HepG2 (cell line): ENCODE measurements around the gene ERMAP. TPM values are rescaled to one million over a fixed set of nuclear protein-coding genes. Genes with fewer than 3 reads are reported as not detected.

Source experiments
- CAMTA2 ChIP-seq: sonication (generic); formaldehyde crosslinking; IDR thresholded peaks from 2 replicates; pipeline ENCODE4 v1.4.0; 2020; ENCODE audit warnings: mild to moderate bottlenecking, missing genetic modification reagents, borderline replicate concordance
- CENPBD1 ChIP-seq: sonication (generic); formaldehyde crosslinking; IDR thresholded peaks from 2 replicates; pipeline ENCODE4 v1.8.0; 2022; ENCODE audit warnings: missing genetic modification reagents, low read depth, mild to moderate bottlenecking, borderline replicate concordance
- ESRRA ChIP-seq: sonication (generic); formaldehyde crosslinking; IDR thresholded peaks from 2 replicates; pipeline ENCODE4 v1.5.1; 2020; ENCODE audit warnings: mild to moderate bottlenecking, low read depth, missing genetic modification reagents
- FUBP1 ChIP-seq: sonication (generic); formaldehyde crosslinking; IDR thresholded peaks from 2 replicates; pipeline ENCODE4 v1.5.1; 2020; ENCODE audit warnings: missing genetic modification reagents, mild to moderate bottlenecking, borderline replicate concordance
- GTF3A ChIP-seq: sonication (generic); formaldehyde crosslinking; conservative IDR thresholded peaks from 2 replicates; pipeline ENCODE4 v1.4.0; 2020; ENCODE audit warnings: mild to moderate bottlenecking, missing genetic modification reagents
- HHEX ChIP-seq: IDR thresholded peaks from 2 replicates; pipeline ENCODE4 v1.6.1; 2016; ENCODE audit warnings: control low read depth
- KDM4B ChIP-seq: sonication (generic); formaldehyde crosslinking; IDR thresholded peaks from 2 replicates; pipeline ENCODE4 v1.4.0; 2020; ENCODE audit warnings: missing genetic modification reagents
- MAFG ChIP-seq: sonication (generic); formaldehyde crosslinking; IDR thresholded peaks from 2 replicates; pipeline ENCODE4 v1.5.1; 2020; ENCODE audit warnings: mild to moderate bottlenecking, missing genetic modification reagents
- NFAT5 ChIP-seq: sonication (generic); formaldehyde crosslinking; IDR thresholded peaks from 2 replicates; pipeline ENCODE4 v1.4.0; 2020; ENCODE audit warnings: missing genetic modification reagents
- NFKBIZ ChIP-seq: IDR thresholded peaks from 2 replicates; pipeline ENCODE4 v1.6.1; 2018; ENCODE audit warnings: missing genetic modification reagents, missing compliant biosample characterization
- NFYC ChIP-seq: IDR thresholded peaks from 2 replicates; pipeline ENCODE4 v1.6.1; 2016; ENCODE audit warnings: missing genetic modification reagents, missing compliant biosample characterization
- NR0B2 ChIP-seq: sonication (generic); formaldehyde crosslinking; IDR thresholded peaks from 2 replicates; pipeline ENCODE4 v1.4.0; 2020; ENCODE audit warnings: mild to moderate bottlenecking, missing genetic modification reagents
- SP5 ChIP-seq: IDR thresholded peaks from 2 replicates; pipeline ENCODE4 v1.6.1; 2016; ENCODE audit warnings: low read depth, borderline replicate concordance
- TOPORS ChIP-seq: sonication (generic); formaldehyde crosslinking; IDR thresholded peaks from 2 replicates; pipeline ENCODE4 v1.8.0; 2023; ENCODE audit warnings: mild to moderate bottlenecking, missing genetic modification reagents
- ZFP37 ChIP-seq: sonication (generic); formaldehyde crosslinking; IDR thresholded peaks from 2 replicates; pipeline ENCODE4 v1.4.0; 2020; ENCODE audit warnings: missing genetic modification reagents, borderline replicate concordance
- ZFP90 ChIP-seq: sonication (generic); formaldehyde crosslinking; IDR thresholded peaks from 2 replicates; pipeline ENCODE4 v1.8.0; 2022; ENCODE audit warnings: missing genetic modification reagents, mild to moderate bottlenecking, inconsistent platforms, borderline replicate concordance
- ZNF296 ChIP-seq: sonication (generic); formaldehyde crosslinking; conservative IDR thresholded peaks from 2 replicates; pipeline ENCODE4 v1.5.0; 2020; ENCODE audit warnings: mild to moderate bottlenecking, missing genetic modification reagents
- ZNF354B ChIP-seq: sonication (generic); formaldehyde crosslinking; IDR thresholded peaks from 2 replicates; pipeline ENCODE4 v1.8.0; 2022; ENCODE audit warnings: mild to moderate bottlenecking, missing genetic modification reagents
- ZNF44 ChIP-seq: sonication (generic); formaldehyde crosslinking; IDR thresholded peaks from 2 replicates; pipeline ENCODE4 v1.5.1; 2020; ENCODE audit warnings: mild to moderate bottlenecking, missing genetic modification reagents
- ZNF580 ChIP-seq: IDR thresholded peaks from 2 replicates; pipeline ENCODE4 v1.6.1; 2016; ENCODE audit warnings: low read depth, borderline replicate concordance
- ZSCAN21 ChIP-seq: sonication (generic); formaldehyde crosslinking; IDR thresholded peaks from 2 replicates; pipeline ENCODE4 v1.8.0; 2022; ENCODE audit warnings: mild to moderate bottlenecking, missing genetic modification reagents, moderate library complexity, borderline replicate concordance
- polyA plus RNA-seq, 8 experiments: library from polyadenylated mRNA; depleted of rRNA in 3 of 8; stranded (reverse) in 7 of 8; unstranded in 1 of 8; fragments of >200 nt; fragmentation: Illumina TruSeq in 4 of 8; extraction: Trizol in 4 of 8; gene quantifications; 2 replicates each; pipeline versions ENCODE4 v1.2.1 to v1.2.3, GENCODE V29; 2011 to 2016; ENCODE audit warnings: low read depth in 4 of 8, missing spikeins in 1 of 8, mixed read lengths in 1 of 8; ENCODE audit not compliant: insufficient read depth in 1 of 8
- total RNA-seq, 5 experiments: library from RNA; depleted of rRNA; stranded (reverse); fragments of >200 nt; fragmentation: Illumina TruSeq; extraction: Trizol; gene quantifications; 2 replicates each; pipeline ENCODE4 v1.2.3, GENCODE V29; 2016; ENCODE audit warnings: low read depth in 1 of 5

ERMAP gene
- total and polyA plus RNA-seq, 2 of the 13 experiments (the other 11 are each of a cell fraction or from before 2014, with no cell fraction given), result 2.2 to 4.4 TPM

- no peak for TF ChIP-seq CAMTA2 (CRISPR knock-in tag)
- 0 out of 2 replicates have a peak, but pooled peaks have one; percentile 68 for TF ChIP-seq ZNF580 (CRISPR knock-in tag)
- no peak for TF ChIP-seq MAFG (CRISPR knock-in tag)
- TF ChIP-seq FUBP1 (CRISPR knock-in tag), result no peak
- TF ChIP-seq HHEX (CRISPR knock-in tag), result no peak
- peak; percentile 88; the same call in 1 of the 2 replicates for TF ChIP-seq ZNF44
- peak; percentile 100 for TF ChIP-seq NFYC
- no peak; the same call in 1 of the 2 replicates for TF ChIP-seq KDM4B
- TF ChIP-seq CENPBD1 (CRISPR knock-in tag), result no peak
- peak; percentile 10; the same call in 1 of the 2 replicates for TF ChIP-seq ESRRA (CRISPR knock-in tag)
- 0 out of 2 replicates have a peak, but pooled peaks have one; percentile 25 for TF ChIP-seq NR0B2 (CRISPR knock-in tag)
- 0 out of 2 replicates have a peak, but pooled peaks have one; percentile 61 for TF ChIP-seq ZNF296 (CRISPR knock-in tag)
- peak; percentile 79; the same call in 1 of the 2 replicates for TF ChIP-seq ZSCAN21
- TF ChIP-seq NFKBIZ (CRISPR knock-in tag), result peak; percentile 75; the same call in 1 of the 2 replicates
- no peak for TF ChIP-seq SP5 (CRISPR knock-in tag)
- TF ChIP-seq GTF3A (CRISPR knock-in tag), result no peak
- no peak for TF ChIP-seq ZNF354B (CRISPR knock-in tag)
- no peak for TF ChIP-seq NFAT5 (CRISPR knock-in tag)
- 0 out of 2 replicates have a peak, but pooled peaks have one; percentile 54 for TF ChIP-seq TOPORS (CRISPR knock-in tag)
- TF ChIP-seq ZFP37 (CRISPR knock-in tag), result no peak
- no peak for TF ChIP-seq ZFP90 (CRISPR knock-in tag)
Measured at GRCh38 chr1:42846257-42847110, 29.6 kb downstream of the ERMAP start, which contains the start of gene ZNF691 (continued).
